Measurements from ENCODE around the gene INS.
A peak's percentile ranks its signal among the peaks of the same experiment; 100 is the strongest.
"Not testable (repeated sequence)": the region's sequence is repeated elsewhere in the genome, so short reads cannot be mapped to it uniquely, and the experiment has no call there.

INS gene

GRCh38 chr11:2131371-2132236 is 29.4 kb downstream of the INS start:
- DNase-seq, result no peak

- DNase-seq, result no peak
These were observed 30.1 kb downstream of the INS start for GRCh38 chr11:2130881-2131352.

- no peak for DNase-seq
These were observed 31.2 kb downstream of the INS start for GRCh38 chr11:2129699-2130366.

GRCh38 chr11:2129308-2129698 is 31.7 kb downstream of the INS start:
- DNase-seq, result no peak

GRCh38 chr11:2128511-2129307 is 32.3 kb downstream of the INS start:
- no peak for DNase-seq

- no peak for DNase-seq
These were observed 32.9 kb downstream of the INS start for GRCh38 chr11:2128130-2128510.

GRCh38 chr11:2127482-2128129 is 33.4 kb downstream of the INS start:
- DNase-seq, result no peak

- no peak for DNase-seq
These were observed 34.4 kb downstream of the INS start for GRCh38 chr11:2126520-2127085.

GRCh38 chr11:2124736-2125484 is 36.1 kb downstream of the INS start:
- not testable (repeated sequence) for DNase-seq

- DNase-seq, result no peak
These were observed 37.4 kb downstream of the INS start for GRCh38 chr11:2123628-2123960.

- no peak for DNase-seq
These were observed 37.9 kb downstream of the INS start for GRCh38 chr11:2122907-2123627.

GRCh38 chr11:2122222-2122906 is 38.6 kb downstream of the INS start:
- peak; percentile 41 for DNase-seq

GRCh38 chr11:2121227-2122130 is 39.5 kb downstream of the INS start:
- DNase-seq, result no peak

- DNase-seq, result peak; percentile 68
These were observed 40.5 kb downstream of the INS start for GRCh38 chr11:2120359-2121100.

- DNase-seq, result peak; percentile 60
These were observed 42.3 kb downstream of the INS start for GRCh38 chr11:2118677-2119076.

GRCh38 chr11:2116680-2117079 is 44.3 kb downstream of the INS start:
- DNase-seq, result no peak

- DNase-seq, result no peak
These were observed 45.7 kb downstream of the INS start for GRCh38 chr11:2115308-2115707.
